K562 (cell line): ENCODE data around the gene UBE3B. TPM values are rescaled to one million over a fixed set of nuclear protein-coding genes. Genes with fewer than 3 reads are reported as not detected.

Source experiments
- BRD4 ChIP-seq: fragments of 200-600 bp; sonication (generic); IDR thresholded peaks from 2 replicates; pipeline ENCODE4 v1.6.1; 2017; ENCODE audit warnings: inconsistent platforms
- HCFC1 ChIP-seq: IDR thresholded peaks from 2 replicates; pipeline ENCODE4 v1.6.1; 2012; ENCODE audit warnings: low read depth, low read length, improper control_type of control experiment
- ILF3 ChIP-seq: fragments of 450-650 bp; IDR thresholded peaks from 2 replicates; pipeline ENCODE4 v1.6.1; 2018; ENCODE audit warnings: antibody characterized with exemption, mild to moderate bottlenecking, moderate library complexity, borderline replicate concordance
- KHSRP ChIP-seq: fragments of 450-650 bp; IDR thresholded peaks from 2 replicates; pipeline ENCODE4 v1.6.1; 2017
- MYC ChIP-seq, 2 experiments: fragments of 250-450 bp in 1 of 2; sonication (Bioruptor Pico) in 1 of 2; IDR thresholded peaks; 2 replicates each; pipeline versions ENCODE4 v1.5.1 to v1.6.1; 2012 to 2021; ENCODE audit warnings: low read depth in 2 of 2, borderline replicate concordance in 1 of 2, improper control_type of control experiment in 1 of 2, low read length in 1 of 2, mild to moderate bottlenecking in 1 of 2, moderate library complexity in 1 of 2
- PHB2 ChIP-seq: fragments of 450-650 bp; IDR thresholded peaks from 2 replicates; pipeline ENCODE4 v1.6.1; 2017; ENCODE audit warnings: low read depth
- ZNF197 ChIP-seq: fragments of 200-800 bp; sonication (Bioruptor generic); IDR thresholded peaks from 2 replicates; pipeline ENCODE4 v1.6.1; 2016; ENCODE audit warnings: low read depth, missing genetic modification characterization, missing compliant biosample characterization
- ZNF584 ChIP-seq: fragments of 200-800 bp; sonication (Bioruptor generic); IDR thresholded peaks from 2 replicates; pipeline ENCODE4 v1.6.1; 2016; ENCODE audit warnings: low read depth, mild to moderate bottlenecking, missing genetic modification characterization, missing compliant biosample characterization
- polyA plus RNA-seq, 8 experiments: library from polyadenylated mRNA; depleted of rRNA in 4 of 8; stranded (reverse) in 5 of 8; unstranded in 3 of 8; fragments of >200 nt; fragmentation: Nextera tagmentation in 2 of 8; fragmentation: Illumina TruSeq in 1 of 8; extraction: Ambion mirVana in 2 of 8; extraction: Trizol in 1 of 8; gene quantifications; 2 replicates each; pipeline versions ENCODE4 v1.2.1 to v1.2.3, GENCODE V29; 2011 to 2014; ENCODE audit warnings: inconsistent platforms in 1 of 8, missing spikeins in 1 of 8
- total RNA-seq, 7 experiments: library from RNA; depleted of rRNA in 6 of 7; stranded (reverse); fragments of >200 nt in 6 of 7; fragmentation: Illumina TruSeq in 2 of 7; extraction: Trizol in 2 of 7; gene quantifications; 2 replicates each; pipeline versions ENCODE4 v1.2.1 to v1.2.3, GENCODE V29; 2011 to 2021; ENCODE audit warnings: low replicate concordance in 1 of 7
- TF ChIP-seq, protein P1 (sequence below): sonication (generic); formaldehyde crosslinking; IDR thresholded peaks from 2 replicates; pipeline ENCODE4 v1.8.1; 2023; ENCODE audit warnings: missing genetic modification reagents, mild to moderate bottlenecking, borderline replicate concordance
- TF ChIP-seq, protein P2 (sequence below), 3 experiments: fragments of 200-800 bp in 1 of 3; fragments of 250-450 bp in 1 of 3; fragments of 450-650 bp in 1 of 3; sonication (Bioruptor Pico) in 1 of 3; sonication (Bioruptor generic) in 1 of 3; formaldehyde crosslinking in 1 of 3; IDR thresholded peaks; 2 replicates each; pipeline versions ENCODE4 v1.6.1 to v1.8.0; 2016 to 2022; ENCODE audit warnings: mild to moderate bottlenecking in 2 of 3, missing genetic modification characterization in 2 of 3, missing compliant biosample characterization in 1 of 3, moderate library complexity in 1 of 3
- TF ChIP-seq, protein P3 (sequence below), 2 experiments: IDR thresholded peaks; 2 replicates each; pipeline ENCODE4 v1.6.1; 2012; ENCODE audit warnings: improper control_type of control experiment in 2 of 2, low read depth in 2 of 2, low read length in 2 of 2, borderline replicate concordance in 1 of 2

UBE3B gene
- total and polyA plus RNA-seq, 9 of the 15 experiments (the other 6 are each of a cell fraction or from before 2014, with no cell fraction given): 7.6 to 23.6 (median 15.5) TPM

DNA sequence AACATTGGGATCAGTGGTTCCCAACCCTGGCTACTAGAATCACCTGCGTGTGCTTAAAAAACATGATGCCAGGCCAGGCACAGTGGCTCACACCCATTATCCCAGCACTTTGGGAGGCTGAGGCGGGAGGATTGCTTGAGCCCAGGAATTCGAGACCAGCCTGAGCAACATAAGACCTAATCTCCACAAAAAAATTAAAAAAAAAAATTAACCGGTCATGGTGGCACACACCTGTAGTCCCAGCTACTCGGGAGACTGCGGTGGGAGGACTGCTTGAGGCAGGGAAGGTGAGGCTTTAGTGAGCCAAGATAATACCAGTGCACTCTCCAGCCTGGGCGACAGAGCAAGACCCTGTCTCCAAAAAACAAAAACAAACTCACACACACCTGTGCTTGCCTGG lies 2.3 kb upstream of the UBE3B start (continued):
- TF ChIP-seq, protein P1, sequence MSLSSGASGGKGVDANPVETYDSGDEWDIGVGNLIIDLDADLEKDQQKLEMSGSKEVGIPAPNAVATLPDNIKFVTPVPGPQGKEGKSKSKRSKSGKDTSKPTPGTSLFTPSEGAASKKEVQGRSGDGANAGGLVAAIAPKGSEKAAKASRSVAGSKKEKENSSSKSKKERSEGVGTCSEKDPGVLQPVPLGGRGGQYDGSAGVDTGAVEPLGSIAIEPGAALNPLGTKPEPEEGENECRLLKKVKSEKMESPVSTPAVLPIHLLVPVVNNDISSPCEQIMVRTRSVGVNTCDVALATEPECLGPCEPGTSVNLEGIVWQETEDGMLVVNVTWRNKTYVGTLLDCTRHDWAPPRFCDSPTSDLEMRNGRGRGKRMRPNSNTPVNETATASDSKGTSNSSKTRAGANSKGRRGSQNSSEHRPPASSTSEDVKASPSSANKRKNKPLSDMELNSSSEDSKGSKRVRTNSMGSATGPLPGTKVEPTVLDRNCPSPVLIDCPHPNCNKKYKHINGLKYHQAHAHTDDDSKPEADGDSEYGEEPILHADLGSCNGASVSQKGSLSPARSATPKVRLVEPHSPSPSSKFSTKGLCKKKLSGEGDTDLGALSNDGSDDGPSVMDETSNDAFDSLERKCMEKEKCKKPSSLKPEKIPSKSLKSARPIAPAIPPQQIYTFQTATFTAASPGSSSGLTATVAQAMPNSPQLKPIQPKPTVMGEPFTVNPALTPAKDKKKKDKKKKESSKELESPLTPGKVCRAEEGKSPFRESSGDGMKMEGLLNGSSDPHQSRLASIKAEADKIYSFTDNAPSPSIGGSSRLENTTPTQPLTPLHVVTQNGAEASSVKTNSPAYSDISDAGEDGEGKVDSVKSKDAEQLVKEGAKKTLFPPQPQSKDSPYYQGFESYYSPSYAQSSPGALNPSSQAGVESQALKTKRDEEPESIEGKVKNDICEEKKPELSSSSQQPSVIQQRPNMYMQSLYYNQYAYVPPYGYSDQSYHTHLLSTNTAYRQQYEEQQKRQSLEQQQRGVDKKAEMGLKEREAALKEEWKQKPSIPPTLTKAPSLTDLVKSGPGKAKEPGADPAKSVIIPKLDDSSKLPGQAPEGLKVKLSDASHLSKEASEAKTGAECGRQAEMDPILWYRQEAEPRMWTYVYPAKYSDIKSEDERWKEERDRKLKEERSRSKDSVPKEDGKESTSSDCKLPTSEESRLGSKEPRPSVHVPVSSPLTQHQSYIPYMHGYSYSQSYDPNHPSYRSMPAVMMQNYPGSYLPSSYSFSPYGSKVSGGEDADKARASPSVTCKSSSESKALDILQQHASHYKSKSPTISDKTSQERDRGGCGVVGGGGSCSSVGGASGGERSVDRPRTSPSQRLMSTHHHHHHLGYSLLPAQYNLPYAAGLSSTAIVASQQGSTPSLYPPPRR: no peak
- TF ChIP-seq HCFC1 (no peak), ILF3 (no peak), BRD4 (no peak), ZNF584 (CRISPR knock-in tag) (no peak), ZNF197 (CRISPR knock-in tag) (no peak), KHSRP (no peak), MYC (IDR thresholded peaks at IDR 0.05; ENCODE audit: low read depth, low read length) (no peak), MYC (CRISPR knock-in tag; IDR thresholded peaks at IDR 0.05; ENCODE audit: borderline replicate concordance, low read depth) (no peak), PHB2 (no peak)
- TF ChIP-seq, protein P2, sequence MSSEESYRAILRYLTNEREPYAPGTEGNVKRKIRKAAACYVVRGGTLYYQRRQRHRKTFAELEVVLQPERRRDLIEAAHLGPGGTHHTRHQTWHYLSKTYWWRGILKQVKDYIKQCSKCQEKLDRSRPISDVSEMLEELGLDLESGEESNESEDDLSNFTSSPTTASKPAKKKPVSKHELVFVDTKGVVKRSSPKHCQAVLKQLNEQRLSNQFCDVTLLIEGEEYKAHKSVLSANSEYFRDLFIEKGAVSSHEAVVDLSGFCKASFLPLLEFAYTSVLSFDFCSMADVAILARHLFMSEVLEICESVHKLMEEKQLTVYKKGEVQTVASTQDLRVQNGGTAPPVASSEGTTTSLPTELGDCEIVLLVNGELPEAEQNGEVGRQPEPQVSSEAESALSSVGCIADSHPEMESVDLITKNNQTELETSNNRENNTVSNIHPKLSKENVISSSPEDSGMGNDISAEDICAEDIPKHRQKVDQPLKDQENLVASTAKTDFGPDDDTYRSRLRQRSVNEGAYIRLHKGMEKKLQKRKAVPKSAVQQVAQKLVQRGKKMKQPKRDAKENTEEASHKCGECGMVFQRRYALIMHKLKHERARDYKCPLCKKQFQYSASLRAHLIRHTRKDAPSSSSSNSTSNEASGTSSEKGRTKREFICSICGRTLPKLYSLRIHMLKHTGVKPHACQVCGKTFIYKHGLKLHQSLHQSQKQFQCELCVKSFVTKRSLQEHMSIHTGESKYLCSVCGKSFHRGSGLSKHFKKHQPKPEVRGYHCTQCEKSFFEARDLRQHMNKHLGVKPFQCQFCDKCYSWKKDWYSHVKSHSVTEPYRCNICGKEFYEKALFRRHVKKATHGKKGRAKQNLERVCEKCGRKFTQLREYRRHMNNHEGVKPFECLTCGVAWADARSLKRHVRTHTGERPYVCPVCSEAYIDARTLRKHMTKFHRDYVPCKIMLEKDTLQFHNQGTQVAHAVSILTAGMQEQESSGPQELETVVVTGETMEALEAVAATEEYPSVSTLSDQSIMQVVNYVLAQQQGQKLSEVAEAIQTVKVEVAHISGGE (CRISPR knock-in tag; IDR thresholded peaks at IDR 0.05): no peak
- TF ChIP-seq, protein P3, sequence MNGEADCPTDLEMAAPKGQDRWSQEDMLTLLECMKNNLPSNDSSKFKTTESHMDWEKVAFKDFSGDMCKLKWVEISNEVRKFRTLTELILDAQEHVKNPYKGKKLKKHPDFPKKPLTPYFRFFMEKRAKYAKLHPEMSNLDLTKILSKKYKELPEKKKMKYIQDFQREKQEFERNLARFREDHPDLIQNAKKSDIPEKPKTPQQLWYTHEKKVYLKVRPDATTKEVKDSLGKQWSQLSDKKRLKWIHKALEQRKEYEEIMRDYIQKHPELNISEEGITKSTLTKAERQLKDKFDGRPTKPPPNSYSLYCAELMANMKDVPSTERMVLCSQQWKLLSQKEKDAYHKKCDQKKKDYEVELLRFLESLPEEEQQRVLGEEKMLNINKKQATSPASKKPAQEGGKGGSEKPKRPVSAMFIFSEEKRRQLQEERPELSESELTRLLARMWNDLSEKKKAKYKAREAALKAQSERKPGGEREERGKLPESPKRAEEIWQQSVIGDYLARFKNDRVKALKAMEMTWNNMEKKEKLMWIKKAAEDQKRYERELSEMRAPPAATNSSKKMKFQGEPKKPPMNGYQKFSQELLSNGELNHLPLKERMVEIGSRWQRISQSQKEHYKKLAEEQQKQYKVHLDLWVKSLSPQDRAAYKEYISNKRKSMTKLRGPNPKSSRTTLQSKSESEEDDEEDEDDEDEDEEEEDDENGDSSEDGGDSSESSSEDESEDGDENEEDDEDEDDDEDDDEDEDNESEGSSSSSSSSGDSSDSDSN (IDR thresholded peaks at IDR 0.05; ENCODE audit: borderline replicate concordance in 1 of 2, low read depth in 2 of 2, low read length in 2 of 2): no peak
